HG03469 (cell line): ENCODE data around the gene ISG15.
"Not testable (repeated sequence)": the region's sequence is repeated elsewhere in the genome, so short reads cannot be mapped to it uniquely, and the experiment has no call there.

Experiments
- ATAC-seq: cut with Tn5 transposase; IDR thresholded peaks from one replicate; pipeline ENCODE4 v1.9.1; 2021; ENCODE audit warnings: mild to moderate bottlenecking, moderate library complexity, moderate number of reproducible peaks; ENCODE audit not compliant: unreplicated experiment

Gene ISG15

GRCh38 chr1:1010131-1010530 lies 3.2 kb upstream of the ISG15 start:
- ATAC-seq: not testable (repeated sequence)

GRCh38 chr1:1011396-1011949 lies 1.8 kb upstream of the ISG15 start:
- no peak for ATAC-seq

- not testable (repeated sequence) for ATAC-seq
These were observed 577 bp upstream of the ISG15 start for GRCh38 chr1:1012736-1013104.

GRCh38 chr1:1013922-1014648 lies 788 bp downstream of the ISG15 start:
- no peak for ATAC-seq

- no peak for ATAC-seq
These were observed 1.7 kb downstream of the ISG15 start for GRCh38 chr1:1014799-1015681.

GRCh38 chr1:1017397-1018320 lies 4.4 kb downstream of the ISG15 start:
- not testable (repeated sequence) for ATAC-seq

GRCh38 chr1:1018321-1018685 lies 5.0 kb downstream of the ISG15 start:
- ATAC-seq: not testable (repeated sequence)

GRCh38 chr1:1019122-1019999 lies 6.1 kb downstream of the ISG15 start:
- peak; percentile 43 for ATAC-seq

GRCh38 chr1:1020000-1020404 lies 6.7 kb downstream of the ISG15 start, which contains the start of gene AGRN:
Gene AGRN (plus strand): TSS chr1:1020120. CDS start chr1:1020173, 53 bp downstream.
- no peak for ATAC-seq

- ATAC-seq: no peak
These were observed 7.2 kb downstream of the ISG15 start for GRCh38 chr1:1020415-1021009.

GRCh38 chr1:1021010-1021919 lies 8.0 kb downstream of the ISG15 start:
- ATAC-seq: no peak

GRCh38 chr1:1021920-1022259 lies 8.6 kb downstream of the ISG15 start:
- ATAC-seq: no peak

GRCh38 chr1:1022302-1023009 lies 9.2 kb downstream of the ISG15 start:
- ATAC-seq: no peak

- no peak for ATAC-seq
These were observed 10.4 kb downstream of the ISG15 start for GRCh38 chr1:1023700-1024099.

GRCh38 chr1:1024149-1024770 lies 11.0 kb downstream of the ISG15 start:
- no peak for ATAC-seq

- ATAC-seq: no peak
These were observed 11.7 kb downstream of the ISG15 start for GRCh38 chr1:1024771-1025699.
